ENCODE data around the gene DPM1. TPM values are rescaled to one million over a fixed set of nuclear protein-coding genes. Genes with fewer than 3 reads are reported as not detected.

The DPM1 gene
- total RNA-seq, 4 donors from 2014 or later, result 3.2 to 42.9 (median 38.4) TPM

GRCh38 chr20:50977066-50978021, 19.0 kb upstream of the DPM1 start:
- Histone ChIP-seq H3K27me3 (peaks cover 18% of the 10 kb centered on the region), H3K36me3 (no peaks in the 10 kb centered on the region), H3K9me3 (no peaks in the 10 kb centered on the region), H3K27ac (no peak overlapping the region), H3K4me1 (peaks cover 0 to 7% (median 7%) of the 10 kb centered on the region in 4 donors), H3K4me3 (no peak overlapping the region)
- in situ Hi-C loops (cut with MboI; ENCODE audit: low pct_ligation_motif_present in 1 of 4, low pct_unique_long_range_greater_than_20kb in 1 of 4, low sequenced_read_pairs in 3 of 4), result loop anchor here (25.0 kb wide), 3 partner anchors 610 to 660 kb away; no protein-coding TSS in a partner anchor
- intact Hi-C loops (cut with DNase I; ENCODE audit: low total_unique reads), result no loop called here
- no peak for DNase-seq
- WGBS, 2 donors (ENCODE audit: low coverage in 1 of 2), result 51 to 56% methylated on average over 7 to 20 of the region's 20 CpGs
- TF ChIP-seq CTCF (IDR thresholded peaks at IDR 0.05) (no peak), POLR2AphosphoS5 (IDR thresholded peaks at IDR 0.05) (no peak), EP300 (IDR thresholded peaks at IDR 0.05; ENCODE audit: low read depth) (no peak), POLR2A (IDR thresholded peaks at IDR 0.05) (no peak)

- Histone ChIP-seq H3K27ac (no peak overlapping the region), H3K4me1 (no peaks in the 10 kb centered on the region), H3K27me3 (peaks cover 18% of the 10 kb centered on the region), H3K9me3 (no peaks in the 10 kb centered on the region), H3K4me3 (no peak overlapping the region), H3K36me3 (no peaks in the 10 kb centered on the region)
- intact Hi-C loops (cut with DNase I; ENCODE audit: low total_unique reads) (no loop called here), in situ Hi-C loops (cut with MboI; ENCODE audit: low pct_ligation_motif_present in 1 of 4, low pct_unique_long_range_greater_than_20kb in 1 of 4, low sequenced_read_pairs in 3 of 4) (loop anchor here (25.0 kb wide), 3 partner anchors 611 to 661 kb away; no protein-coding TSS in a partner anchor)
- TF ChIP-seq CTCF (IDR thresholded peaks at IDR 0.05) (no peak), EP300 (IDR thresholded peaks at IDR 0.05; ENCODE audit: low read depth) (no peak), POLR2AphosphoS5 (IDR thresholded peaks at IDR 0.05) (no peak), POLR2A (IDR thresholded peaks at IDR 0.05) (no peak)
- no peak for DNase-seq
- WGBS, 2 donors (ENCODE audit: low coverage in 1 of 2), result 91 to 98% methylated on average over 6 to 10 of the region's 10 CpGs
These were observed 17.5 kb upstream of the DPM1 start for GRCh38 chr20:50975701-50976330.

GRCh38 chr20:50969912-50970311, 11.6 kb upstream of the DPM1 start:
- Histone ChIP-seq H3K36me3 (no peaks in the 10 kb centered on the region), H3K4me1 (no peaks in the 10 kb centered on the region), H3K27ac (no peak overlapping the region), H3K4me3 (no peak overlapping the region), H3K27me3 (no peaks in the 10 kb centered on the region), H3K9me3 (no peaks in the 10 kb centered on the region)
- intact Hi-C loops (cut with DNase I; ENCODE audit: low total_unique reads) (no loop called here), in situ Hi-C loops (cut with MboI; ENCODE audit: low pct_ligation_motif_present in 1 of 4, low pct_unique_long_range_greater_than_20kb in 1 of 4, low sequenced_read_pairs in 3 of 4) (no loop called here)
- TF ChIP-seq POLR2AphosphoS5 (IDR thresholded peaks at IDR 0.05) (no peak), CTCF (IDR thresholded peaks at IDR 0.05) (no peak), EP300 (IDR thresholded peaks at IDR 0.05; ENCODE audit: low read depth) (no peak), POLR2A (IDR thresholded peaks at IDR 0.05) (no peak)
- 74 to 89% methylated on average over 3 to 8 of the region's 8 CpGs for WGBS, 2 donors (ENCODE audit: low coverage in 1 of 2)
- DNase-seq, result no peak

GRCh38 chr20:50969435-50969834, 11.1 kb upstream of the DPM1 start:
- H3K27ac ChIP-seq, result no peak overlapping the region
- DNase-seq, result no peak
- no peaks in the 10 kb centered on the region for H3K27me3 ChIP-seq
- in situ Hi-C loops (cut with MboI; ENCODE audit: low pct_ligation_motif_present in 1 of 4, low pct_unique_long_range_greater_than_20kb in 1 of 4, low sequenced_read_pairs in 3 of 4) (no loop called here), intact Hi-C loops (cut with DNase I; ENCODE audit: low total_unique reads) (no loop called here)
- H3K36me3 ChIP-seq, result no peaks in the 10 kb centered on the region
- no peak for TF ChIP-seq POLR2A (IDR thresholded peaks at IDR 0.05)
- TF ChIP-seq POLR2AphosphoS5 (IDR thresholded peaks at IDR 0.05), result no peak
- TF ChIP-seq EP300 (IDR thresholded peaks at IDR 0.05; ENCODE audit: low read depth), result no peak
- no peak for TF ChIP-seq CTCF (IDR thresholded peaks at IDR 0.05)
- H3K4me1 ChIP-seq, result no peaks in the 10 kb centered on the region
- no peak overlapping the region for H3K4me3 ChIP-seq
- WGBS, 2 donors (ENCODE audit: low coverage in 1 of 2), result 25 to 75% methylated on average over 1 to 5 of the region's 5 CpGs
- H3K9me3 ChIP-seq, result no peaks in the 10 kb centered on the region
